NOMO-1 treated with DMSO at 0.1 percent for 48 hours (cell line): ENCODE data around the gene CMSS1.
A peak's percentile ranks its signal among the peaks of the same experiment; 100 is the strongest.

Experiments
- DNase-seq: peaks from one replicate; lab custom pipeline; 2025; ENCODE audit not compliant: unreplicated experiment; lab: John Stamatoyannopoulos, UW

Gene CMSS1

DNA sequence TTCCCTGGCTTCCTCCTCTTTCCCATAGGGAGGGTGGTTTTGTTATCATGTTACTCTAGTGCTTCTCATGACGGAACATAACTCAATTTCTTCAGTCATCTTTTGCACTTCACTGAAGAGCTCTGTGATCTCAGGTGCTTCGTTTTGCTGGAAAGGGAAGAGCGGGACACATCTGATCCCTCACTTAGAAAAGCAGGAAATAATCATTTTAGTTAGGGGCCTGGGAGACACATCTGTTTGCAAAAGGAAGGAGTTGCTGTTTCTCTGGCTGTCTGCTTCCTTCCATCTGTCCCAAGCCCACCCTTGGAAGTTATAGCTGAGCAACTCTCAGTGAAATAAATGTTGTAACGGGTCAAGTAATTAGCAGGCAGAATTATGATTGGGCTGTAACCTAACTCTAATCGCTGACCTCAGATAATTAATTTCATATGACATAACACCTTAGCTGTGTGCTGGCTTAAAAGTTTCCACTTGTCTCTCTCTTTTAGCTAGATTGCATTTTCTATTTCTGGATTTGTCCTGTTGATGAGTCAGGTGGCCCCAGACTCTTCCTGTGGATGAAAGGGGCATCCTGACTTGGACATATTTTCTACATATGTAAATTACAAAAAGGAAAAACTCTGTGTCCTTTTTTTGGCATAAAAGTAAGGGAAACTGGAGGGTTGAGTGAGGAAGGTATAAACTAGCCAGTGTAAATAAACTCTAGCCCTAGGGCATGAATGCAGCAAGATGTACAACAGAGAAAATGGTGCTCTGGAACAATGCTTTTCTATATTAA, 307.7 kb downstream of the CMSS1 start:
- no peak for DNase-seq

DNA sequence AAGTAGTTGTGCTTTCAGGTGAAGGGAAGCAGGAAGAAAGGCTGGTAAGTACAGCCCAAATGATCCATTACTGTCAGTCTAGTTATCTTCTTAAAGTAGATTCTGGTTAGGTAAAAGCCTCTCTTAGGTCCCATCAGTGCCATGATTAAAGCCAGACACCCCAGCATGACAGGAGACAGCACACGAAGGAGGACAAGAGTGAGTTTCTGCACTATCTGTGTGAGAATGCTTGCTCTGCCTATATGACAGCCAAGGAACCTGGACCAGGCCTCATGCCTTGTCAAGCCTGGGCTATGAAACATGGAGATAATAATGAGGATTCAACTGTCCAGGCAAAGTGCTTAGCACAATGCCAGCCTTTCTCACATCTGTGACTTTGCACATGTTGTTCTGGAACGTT, 310.1 kb downstream of the CMSS1 start:
- DNase-seq: no peak

DNA sequence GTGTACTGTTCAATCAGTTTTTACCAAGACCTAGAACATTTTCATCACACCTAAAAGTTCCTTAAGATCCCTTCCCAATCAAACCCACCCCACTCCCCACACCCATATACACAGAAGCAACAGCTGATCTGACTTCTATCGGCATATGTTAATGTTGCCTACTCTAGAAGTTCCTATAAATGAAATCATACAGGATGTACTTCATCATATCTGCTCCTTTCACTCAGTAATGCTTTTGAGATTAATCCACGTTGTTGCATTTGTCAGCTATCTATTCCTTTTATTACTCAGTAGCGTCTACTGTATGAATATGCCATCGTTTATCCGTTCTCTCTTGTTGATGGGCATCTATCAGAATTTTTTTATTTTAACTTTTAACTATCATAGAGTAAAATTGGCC, 310.9 kb downstream of the CMSS1 start:
- no peak for DNase-seq

DNA sequence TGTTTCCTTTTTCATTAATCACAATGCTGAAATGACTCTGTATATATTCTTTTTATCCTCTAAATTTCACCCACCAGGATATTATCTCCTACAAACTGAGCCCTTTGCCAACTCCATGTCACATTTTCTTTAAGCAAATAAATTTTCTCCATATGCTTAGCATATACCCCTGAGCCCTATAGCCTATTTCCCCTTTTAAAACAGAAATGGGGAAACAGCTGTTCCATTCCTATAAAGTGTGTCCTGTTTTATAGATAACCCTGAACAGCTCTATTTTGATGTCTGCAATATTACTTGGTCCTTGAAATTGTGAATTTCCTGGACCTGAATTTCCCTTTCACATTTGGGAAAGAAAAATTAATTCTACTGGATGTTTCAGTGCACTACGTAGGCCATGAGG, 312.3 kb downstream of the CMSS1 start:
- DNase-seq: peak; percentile 49

DNA sequence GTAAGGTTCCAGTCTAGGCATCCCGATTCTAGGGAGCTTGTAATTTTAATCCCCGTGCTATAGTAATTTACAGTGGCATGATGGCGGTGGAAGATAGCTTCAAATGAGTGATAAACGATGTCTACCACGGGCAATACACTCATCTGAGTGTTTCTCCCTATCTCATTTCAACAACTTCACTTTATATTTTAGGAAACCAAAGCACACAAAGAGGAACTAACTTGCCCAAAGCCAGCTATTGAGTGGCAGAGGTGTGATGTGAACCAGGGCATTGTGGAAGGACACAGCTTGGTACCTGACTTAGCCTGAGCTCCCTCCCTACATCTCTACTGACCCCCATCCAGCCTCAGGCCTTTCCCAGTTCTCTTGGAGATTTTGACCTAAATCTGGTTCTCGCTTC, 313.6 kb downstream of the CMSS1 start:
- DNase-seq: peak; percentile 43

DNA sequence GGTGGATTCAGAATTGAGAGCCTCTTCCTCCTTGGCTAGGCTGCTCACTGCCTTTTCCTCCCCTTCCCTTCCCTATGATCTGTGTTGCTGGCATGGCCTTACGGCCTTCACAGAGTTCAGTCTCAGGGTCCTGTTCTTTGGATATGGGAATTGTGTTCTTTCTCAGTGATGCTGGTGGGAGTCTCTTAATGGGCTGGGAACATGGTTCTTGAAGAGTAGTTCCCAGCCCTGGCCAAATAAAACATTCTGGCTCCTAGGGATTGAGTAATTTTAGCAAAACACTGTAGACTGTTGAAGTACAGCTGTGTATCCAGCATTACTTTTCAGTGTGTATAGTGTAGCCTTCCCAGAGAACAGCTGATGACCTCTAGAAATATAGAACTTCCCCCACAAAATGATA, 319.3 kb downstream of the CMSS1 start:
- DNase-seq: no peak

DNA sequence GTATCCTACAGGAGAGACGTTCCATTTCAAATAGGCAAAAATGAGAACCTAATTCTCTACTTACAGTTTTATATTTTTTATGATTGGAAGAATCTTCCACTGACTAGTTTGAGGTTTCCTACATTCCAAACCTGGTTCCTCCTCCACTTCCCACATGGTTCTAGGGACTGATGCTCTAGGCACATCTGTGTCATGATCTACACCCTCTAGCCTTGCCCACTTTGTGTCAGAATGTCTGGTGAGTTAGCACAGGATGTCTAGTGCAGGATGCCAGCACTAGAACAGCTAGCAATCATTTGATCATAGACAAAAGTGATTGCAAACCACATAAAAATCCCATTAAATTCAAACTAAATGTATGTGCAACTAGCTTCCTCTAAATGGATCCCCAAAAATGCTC, 323.3 kb downstream of the CMSS1 start:
- DNase-seq: no peak

DNA sequence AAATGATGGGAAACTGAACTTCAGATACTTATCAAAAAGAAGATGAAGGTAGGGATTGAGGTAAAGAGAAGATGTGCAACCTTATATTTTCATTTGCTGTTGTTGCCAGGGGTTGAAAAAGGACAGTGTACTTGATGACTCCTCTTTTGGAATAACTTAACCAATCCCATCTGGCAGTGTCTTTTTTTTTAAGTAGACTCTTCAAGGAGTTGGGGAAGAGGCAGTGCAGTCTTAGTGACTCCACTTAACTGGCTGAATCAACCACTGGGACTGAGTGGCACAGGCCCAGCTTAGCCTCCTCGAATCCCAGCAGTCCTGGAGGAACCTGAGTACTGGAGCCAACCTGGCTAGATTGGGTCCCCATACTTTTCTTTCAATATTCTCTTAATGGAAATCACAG, 323.9 kb downstream of the CMSS1 start:
- no peak for DNase-seq

DNA sequence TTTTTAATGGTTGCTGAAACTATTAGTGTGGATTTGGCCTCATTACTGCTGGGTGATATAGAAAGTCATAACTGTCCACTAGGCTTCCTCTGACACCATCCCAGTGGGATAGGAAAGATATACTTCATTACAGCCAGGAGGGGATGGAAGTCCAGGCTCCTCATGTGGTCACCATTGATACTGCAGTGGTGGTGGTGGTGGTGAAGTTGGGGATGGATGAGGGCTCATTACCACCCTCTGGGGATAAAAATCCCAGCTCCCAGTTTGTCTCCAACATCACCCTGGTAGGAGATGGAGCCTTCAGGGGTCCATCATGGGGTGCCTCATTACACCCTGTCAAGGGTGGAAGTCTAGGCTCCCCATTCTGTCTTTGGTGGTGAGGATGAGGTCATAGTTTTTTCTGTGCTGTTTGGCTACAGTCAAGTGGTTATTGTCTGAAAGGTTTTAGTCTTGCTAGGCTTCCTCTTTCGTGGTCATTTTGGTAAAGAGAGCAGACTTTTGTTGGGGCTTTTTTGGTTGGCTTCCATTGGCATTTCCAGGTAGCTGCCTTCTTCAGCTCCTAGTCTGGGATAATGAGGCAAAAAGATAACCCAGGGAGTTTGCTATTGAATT, 326.7 kb downstream of the CMSS1 start:
- DNase-seq: no peak

DNA sequence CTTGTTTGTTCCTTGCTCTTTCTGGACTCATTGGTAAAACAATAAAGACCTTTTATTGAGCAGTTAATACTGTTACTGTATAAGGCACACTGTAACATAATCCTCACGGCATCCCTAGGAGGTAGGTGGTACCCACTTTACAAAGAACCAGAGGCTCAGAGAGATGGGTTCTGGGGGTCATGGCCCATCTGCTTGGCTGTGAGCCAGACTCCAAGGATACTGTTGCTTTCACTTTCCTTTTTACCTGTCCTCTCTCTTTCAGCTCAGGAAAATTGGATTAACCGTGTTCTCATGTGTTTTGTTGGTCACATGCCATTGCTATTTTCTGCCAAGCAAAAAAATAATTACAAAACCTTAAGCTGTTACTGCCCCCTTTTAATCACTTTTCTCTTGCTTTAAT, 331.5 kb downstream of the CMSS1 start:
- no peak for DNase-seq

DNA sequence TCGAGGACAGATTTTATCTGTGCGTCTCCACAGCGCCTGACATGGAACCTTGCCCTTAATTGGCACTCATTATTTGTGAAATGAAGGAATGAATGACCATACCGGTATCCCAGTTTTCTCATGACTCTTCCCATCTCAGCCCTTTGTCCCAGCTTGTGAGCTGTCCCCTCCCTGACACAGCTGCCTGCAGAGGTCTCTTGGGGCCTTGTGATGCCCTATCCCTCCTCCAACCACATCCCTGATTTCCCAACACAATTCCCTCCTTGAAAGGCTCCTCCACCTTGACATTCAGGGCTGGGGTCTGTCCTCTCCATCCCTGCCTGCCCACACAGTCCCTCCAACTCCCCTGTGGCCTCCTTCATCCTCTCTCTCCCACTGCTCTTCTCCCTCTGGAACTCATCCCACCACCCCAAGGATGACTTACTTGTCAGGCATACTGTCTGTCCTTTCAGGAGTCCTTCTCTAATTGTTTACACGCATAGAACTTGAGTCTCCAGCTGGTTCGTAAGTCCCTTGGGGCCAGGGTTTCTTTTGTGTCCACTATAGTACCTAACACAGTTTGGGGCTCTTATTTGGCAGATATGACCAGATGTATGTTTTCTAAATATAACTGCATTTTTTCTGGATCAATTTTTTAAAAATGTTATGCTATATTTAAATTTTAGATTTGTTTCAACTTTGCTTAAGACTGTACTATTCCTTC, 332.2 kb downstream of the CMSS1 start:
- DNase-seq: no peak

DNA sequence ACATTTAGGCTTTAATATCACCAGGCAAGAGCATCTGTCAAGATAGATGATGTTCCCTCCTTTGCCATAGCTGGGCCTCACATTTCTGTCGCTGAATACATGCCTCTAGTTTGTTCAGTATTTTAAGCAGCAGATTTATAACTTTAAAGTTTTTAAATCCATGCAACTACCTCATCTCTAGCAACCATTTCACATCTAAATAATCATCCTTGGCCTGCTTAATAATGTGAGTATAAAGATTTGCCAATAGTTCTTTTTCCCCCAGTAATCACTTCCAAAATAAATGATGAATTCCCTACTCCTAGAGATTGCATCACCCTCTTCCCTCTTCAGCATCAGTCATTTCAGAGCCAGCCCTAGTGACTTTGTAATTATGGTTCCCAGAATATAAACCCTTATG, 332.8 kb downstream of the CMSS1 start:
- no peak for DNase-seq

DNA sequence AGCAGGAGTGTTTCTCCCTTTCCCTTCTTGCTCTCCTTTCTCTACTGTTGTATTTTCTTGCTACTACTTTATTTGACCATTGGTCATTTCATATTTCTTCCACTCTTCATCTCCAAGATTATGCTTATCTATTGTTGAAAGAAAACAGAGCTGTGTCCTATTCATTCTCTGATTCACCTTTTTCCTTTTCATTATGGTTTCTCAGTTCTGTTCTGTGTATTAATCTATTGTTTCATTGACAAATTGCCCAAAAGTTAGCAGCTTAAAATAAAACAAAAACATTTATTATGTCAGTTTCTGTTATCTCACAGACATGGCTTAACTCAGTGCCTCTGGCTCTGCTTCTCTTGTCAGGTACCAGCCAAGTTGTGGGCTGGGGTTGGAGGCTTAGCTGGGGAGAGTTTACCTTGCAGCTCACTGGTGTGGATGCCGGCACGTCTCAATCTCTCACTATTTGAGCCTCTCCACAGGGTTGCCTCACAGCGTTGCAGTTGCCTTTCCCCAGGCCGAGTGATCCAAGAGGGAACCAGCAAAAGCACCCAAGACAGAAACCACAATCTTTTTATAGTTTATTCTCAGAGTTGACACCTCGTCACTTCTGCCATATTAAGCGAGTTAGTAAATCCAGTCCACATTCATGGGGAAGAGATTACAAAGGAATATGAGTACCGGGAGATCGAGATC, 333.5 kb downstream of the CMSS1 start:
- DNase-seq: peak; percentile 22

DNA sequence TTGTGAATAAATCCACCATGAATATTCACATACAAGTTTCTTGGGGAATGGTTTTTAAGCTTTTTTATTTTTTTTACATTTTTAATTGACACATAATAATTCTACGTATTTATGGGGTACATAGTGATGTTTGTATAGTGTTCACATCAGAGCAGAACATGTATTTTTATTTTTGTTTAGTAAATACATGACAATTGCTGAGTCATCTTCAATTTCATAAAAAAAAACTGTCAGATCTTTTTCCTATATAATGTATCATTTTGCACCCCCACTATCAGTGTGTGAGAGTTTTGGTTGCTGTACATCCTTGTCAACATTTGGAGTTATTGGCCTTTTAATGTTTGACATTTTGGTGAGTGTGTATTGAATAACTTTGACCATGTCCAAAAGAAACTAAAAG, 336.5 kb downstream of the CMSS1 start:
- no peak for DNase-seq

DNA sequence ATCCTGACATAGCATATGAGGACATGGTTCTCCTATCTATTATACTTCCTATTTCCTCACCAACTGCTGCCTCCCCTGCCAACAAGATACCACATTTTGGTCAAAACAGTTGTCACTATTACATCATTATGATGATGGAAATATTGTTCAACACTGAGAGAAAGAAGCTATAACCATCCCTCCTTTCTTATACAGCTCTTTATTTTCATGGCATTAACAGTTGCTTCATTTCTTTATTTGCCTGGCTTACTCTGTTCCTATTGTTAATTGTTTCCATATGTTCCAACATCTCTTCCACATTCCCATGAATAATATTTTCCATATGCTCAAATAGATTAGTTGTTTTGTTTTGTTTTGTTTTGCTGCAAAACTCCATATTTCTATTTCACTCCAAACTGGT, 337.5 kb downstream of the CMSS1 start:
- no peak for DNase-seq

DNA sequence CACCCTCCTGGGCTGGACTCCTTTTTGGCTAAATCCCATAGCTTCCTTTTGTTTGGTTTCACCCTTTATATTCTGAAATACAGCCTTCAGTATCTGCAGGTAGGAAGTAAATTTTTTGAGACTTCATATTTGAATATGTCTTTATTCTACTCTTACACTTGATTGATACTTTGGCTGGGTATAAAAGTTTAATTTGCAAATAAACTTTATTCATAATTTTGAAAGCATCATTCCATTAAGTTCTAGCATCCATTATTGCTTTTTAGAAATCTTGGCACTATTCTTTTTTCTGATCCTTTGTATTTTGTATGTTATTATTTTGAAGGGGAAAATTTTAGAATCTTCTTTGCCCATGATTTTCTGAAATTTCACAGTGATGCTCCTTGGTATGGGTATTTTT, 337.9 kb downstream of the CMSS1 start:
- DNase-seq: no peak

DNA sequence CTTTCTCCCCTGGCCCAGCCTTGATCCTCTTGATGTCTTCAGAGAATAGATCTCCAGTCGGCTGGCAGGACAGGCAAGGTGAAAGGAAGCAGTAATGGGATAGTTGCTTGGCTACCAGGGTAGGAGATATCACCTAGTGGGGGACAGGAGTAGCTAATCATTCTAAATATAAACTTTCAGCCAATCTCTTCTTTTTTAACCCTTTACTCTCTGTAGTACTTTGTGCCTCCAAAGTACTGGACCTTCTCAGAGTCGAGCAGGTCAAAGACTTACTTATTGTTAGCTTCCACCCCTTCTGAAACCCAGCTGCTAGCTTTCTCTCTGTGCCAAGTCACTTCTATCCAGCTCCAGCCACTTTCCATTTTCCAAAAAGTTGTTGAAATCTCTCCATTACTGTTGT, 340.0 kb downstream of the CMSS1 start:
- no peak for DNase-seq

DNA sequence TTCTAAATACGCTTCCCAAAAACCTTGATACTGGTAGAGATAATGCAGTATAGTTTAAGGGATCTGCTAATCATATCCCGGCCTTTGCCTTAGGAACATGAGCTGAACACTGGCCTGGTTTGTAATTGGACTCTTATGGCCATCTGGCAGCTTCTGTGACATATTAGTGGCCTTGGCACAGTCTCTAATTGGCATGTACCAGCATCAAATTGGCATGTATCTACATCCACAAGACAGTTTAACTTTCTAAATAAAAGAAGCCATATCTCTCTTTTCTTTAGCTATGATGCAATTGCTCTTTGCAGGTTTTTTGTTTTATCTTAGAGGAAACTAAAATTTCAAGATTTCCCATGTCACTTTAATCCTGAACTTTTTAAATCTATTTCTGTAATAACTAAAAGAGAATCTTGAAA, 341.3 kb downstream of the CMSS1 start:
- DNase-seq: no peak

DNA sequence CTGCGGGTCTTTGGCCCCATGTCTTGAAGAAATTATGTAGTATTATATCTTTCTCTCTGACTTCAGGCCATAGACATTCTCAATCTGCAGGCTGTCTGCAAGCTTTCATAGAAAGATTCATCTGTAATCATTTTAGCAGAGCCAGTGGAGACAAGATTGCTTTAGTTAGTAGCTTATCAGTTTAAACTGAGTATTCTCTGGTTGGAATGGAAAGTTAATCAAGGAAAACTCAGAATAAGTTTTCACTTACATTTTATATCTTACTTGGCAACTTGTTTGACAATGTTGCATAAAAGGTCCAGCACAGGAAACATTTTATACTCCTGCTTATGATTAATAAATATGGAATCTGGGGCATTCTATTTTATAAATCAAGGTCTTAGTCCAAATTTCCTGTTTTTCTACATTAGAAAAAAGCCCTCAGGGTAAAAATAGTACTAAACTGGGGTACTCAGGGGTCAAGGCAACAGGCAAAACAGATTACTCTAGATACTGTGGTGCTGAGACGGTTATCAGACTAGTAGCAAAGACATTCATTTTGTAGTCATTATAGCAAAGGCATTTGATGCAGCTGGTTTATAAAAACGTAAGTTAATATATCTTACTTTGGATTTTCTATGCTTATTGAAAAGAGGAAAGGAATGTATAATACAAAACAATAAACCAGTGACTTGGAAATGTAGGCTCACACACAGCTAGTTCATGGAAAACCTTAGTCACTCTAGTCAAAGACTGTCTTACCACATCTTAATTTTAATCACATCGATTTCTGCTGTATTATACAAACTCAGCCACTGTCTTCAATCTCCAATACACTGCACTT, 341.9 kb downstream of the CMSS1 start:
- no peak for DNase-seq

DNA sequence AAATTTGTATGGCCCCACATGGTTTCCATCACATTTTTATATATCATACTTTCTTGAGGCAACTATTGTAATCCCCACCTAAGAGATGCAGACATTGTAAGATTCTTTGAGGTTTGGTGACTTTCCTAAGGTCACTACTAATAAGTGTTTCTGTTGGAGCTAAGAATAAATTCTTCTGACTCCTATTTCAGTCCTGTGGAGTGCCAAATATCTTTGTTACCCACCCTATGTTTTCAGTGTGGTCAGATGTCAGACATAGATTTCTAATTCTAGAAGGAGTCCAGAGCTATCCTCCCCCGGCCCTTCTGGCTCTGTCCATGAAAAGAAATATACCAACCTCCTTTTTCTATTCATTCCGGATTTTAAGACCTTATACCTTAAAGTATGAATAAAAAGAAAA, 342.9 kb downstream of the CMSS1 start:
- no peak for DNase-seq

DNA sequence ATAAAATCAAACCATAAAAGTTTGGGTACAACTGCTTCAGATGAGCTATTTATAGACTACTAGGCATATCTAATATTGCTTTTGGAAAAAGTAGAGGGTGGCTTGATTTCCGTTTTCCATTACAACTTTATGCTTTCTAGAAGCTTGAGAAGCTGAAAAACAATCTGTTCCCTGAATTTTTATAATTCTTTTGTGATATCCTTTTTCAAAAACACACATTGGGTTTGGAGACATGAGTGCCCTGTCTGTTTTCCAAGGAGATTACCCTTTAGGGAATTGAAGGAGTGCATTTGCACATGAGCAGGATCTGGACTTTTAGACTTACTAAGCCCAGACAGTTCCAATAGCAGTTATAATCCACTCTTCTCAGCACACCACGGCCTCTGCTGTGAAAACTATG, 346.1 kb downstream of the CMSS1 start:
- no peak for DNase-seq
